Measurements from ENCODE around the gene YOD1.

Gene YOD1

DNA sequence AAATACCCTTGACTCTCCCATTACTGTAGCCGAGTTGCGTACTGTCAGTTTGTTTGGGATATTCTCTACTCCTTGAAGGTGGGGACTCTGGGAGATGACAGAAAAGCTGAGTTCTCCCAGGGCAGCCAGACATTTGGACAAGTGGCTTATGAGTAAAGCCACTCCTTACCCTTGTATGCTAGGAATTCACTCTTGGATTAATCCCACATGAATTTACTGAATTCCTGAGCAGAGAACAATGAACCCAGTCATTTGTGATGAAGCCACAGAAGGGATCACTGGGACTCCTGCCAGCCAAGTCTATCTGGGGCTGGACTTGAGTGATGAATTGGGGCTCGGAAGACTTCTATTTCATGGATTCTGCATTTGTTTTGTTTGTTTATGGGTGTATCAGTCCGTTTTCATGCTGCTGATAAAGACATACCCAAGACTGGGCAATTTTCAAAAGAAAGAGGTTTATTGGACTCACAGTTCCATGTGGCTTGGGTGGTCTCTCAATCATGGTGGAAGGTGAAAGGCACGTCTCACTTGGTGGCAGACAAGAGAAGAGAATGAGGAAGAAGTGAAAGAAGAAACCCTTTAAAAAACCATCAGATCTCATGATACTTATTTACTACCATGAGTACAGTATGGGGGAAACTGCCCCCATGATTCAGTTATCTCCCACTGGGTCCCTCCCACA lies 43.5 kb downstream of the YOD1 start:
- peak; percentile 88 for DNase-seq (ENCODE audit: low read depth)
- TF ChIP-seq, protein P1, sequence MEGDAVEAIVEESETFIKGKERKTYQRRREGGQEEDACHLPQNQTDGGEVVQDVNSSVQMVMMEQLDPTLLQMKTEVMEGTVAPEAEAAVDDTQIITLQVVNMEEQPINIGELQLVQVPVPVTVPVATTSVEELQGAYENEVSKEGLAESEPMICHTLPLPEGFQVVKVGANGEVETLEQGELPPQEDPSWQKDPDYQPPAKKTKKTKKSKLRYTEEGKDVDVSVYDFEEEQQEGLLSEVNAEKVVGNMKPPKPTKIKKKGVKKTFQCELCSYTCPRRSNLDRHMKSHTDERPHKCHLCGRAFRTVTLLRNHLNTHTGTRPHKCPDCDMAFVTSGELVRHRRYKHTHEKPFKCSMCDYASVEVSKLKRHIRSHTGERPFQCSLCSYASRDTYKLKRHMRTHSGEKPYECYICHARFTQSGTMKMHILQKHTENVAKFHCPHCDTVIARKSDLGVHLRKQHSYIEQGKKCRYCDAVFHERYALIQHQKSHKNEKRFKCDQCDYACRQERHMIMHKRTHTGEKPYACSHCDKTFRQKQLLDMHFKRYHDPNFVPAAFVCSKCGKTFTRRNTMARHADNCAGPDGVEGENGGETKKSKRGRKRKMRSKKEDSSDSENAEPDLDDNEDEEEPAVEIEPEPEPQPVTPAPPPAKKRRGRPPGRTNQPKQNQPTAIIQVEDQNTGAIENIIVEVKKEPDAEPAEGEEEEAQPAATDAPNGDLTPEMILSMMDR (IDR thresholded peaks at IDR 0.05; ENCODE audit: control insufficient read depth, insufficient read depth, low read depth, low read length, missing control alignments) = no peak
- no peak overlapping the region for H3K4me3 ChIP-seq (ENCODE audit: control insufficient read depth, low read depth, low read length)

DNA sequence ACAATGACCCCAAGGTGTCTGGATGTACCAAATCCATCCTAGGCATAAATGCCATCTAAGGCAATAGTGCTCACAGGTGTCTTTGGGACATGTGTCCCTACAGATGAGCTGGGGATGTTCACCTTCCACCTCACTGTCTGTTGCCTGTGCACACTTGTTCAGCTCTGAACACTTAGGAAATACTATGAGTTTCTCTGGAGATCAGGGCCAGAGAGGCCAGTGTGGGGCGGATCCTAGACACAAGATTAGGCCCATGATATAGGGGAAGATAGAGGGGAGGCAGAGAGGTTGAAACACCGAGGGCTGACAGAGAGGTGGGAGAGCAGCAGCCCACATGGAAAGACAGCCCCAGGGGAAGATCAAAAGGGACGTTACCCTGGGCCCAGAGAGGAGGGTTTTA lies 44.1 kb downstream of the YOD1 start:
- DNase-seq (ENCODE audit: low read depth) = no peak
- H3K4me3 ChIP-seq (ENCODE audit: control insufficient read depth, low read depth, low read length) = no peak overlapping the region
- TF ChIP-seq, protein P1 (IDR thresholded peaks at IDR 0.05; ENCODE audit: control insufficient read depth, insufficient read depth, low read depth, low read length, missing control alignments) = no peak

- DNase-seq (ENCODE audit: low read depth) = no peak
- H3K4me3 ChIP-seq (ENCODE audit: control insufficient read depth, low read depth, low read length) = no peak overlapping the region
- TF ChIP-seq, protein P1 (IDR thresholded peaks at IDR 0.05; ENCODE audit: control insufficient read depth, insufficient read depth, low read depth, low read length, missing control alignments) = no peak
Measured at GRCh38 chr1:207006083-207006482, 44.9 kb downstream of the YOD1 start.

GRCh38 chr1:207004931-207005830 lies 45.8 kb downstream of the YOD1 start:
- H3K4me3 ChIP-seq (ENCODE audit: control insufficient read depth, low read depth, low read length) = no peak overlapping the region
- TF ChIP-seq, protein P1 (IDR thresholded peaks at IDR 0.05; ENCODE audit: control insufficient read depth, insufficient read depth, low read depth, low read length, missing control alignments) = peak; percentile 83
- DNase-seq (ENCODE audit: low read depth) = no peak

GRCh38 chr1:207003210-207003609 lies 47.8 kb downstream of the YOD1 start:
- DNase-seq (ENCODE audit: low read depth) = no peak
- TF ChIP-seq, protein P1 (IDR thresholded peaks at IDR 0.05; ENCODE audit: control insufficient read depth, insufficient read depth, low read depth, low read length, missing control alignments) = no peak
- H3K4me3 ChIP-seq (ENCODE audit: control insufficient read depth, low read depth, low read length) = no peak overlapping the region

DNA sequence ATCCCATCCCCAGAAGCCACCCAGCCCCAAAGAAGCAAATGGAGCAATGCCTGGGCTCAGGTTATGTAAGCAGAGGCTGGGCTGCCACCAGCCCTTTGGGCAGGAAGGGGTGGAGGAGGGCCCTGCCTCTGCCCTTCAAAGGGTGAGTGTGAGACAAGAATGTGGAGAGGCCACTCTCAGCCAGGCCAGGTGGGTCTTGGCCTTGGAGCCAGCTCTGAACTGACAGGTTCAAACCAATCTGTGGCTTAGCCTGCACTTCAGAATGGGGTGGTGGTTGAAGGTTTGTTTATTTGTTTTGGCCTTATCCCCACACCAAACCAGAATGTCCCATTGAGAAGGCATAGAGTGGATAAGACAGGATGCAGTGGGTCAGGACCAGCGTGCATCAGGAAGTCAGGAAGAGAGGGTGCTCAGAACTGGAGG lies 48.3 kb downstream of the YOD1 start:
- H3K4me3 ChIP-seq (ENCODE audit: control insufficient read depth, low read depth, low read length) = no peak overlapping the region
- no peak for DNase-seq (ENCODE audit: low read depth)
- TF ChIP-seq, protein P1 (IDR thresholded peaks at IDR 0.05; ENCODE audit: control insufficient read depth, insufficient read depth, low read depth, low read length, missing control alignments) = no peak
